NT2/D1 (cell line): ENCODE measurements around the gene SCP2D1.

Source experiments
- DNase-seq: peaks from one replicate; pipeline ENCODE4 v3.0.0-alpha.2; 2011; ENCODE audit warnings: low read depth, low spot score
- H3K27me3 ChIP-seq: 2 replicates; pipeline ENCODE4 v1.6.0; 2011; ENCODE audit warnings: mild to moderate bottlenecking; ENCODE audit not compliant: insufficient read length, insufficient read depth
- H3K36me3 ChIP-seq: 2 replicates; pipeline ENCODE4 v1.6.1; 2011; ENCODE audit warnings: mild to moderate bottlenecking, low read length, mixed read lengths; ENCODE audit not compliant: insufficient read depth, insufficient read length
- H3K4me1 ChIP-seq: 2 replicates; pipeline ENCODE4 v1.5.1; 2011; ENCODE audit not compliant: insufficient read depth, insufficient read length
- H3K4me3 ChIP-seq: 2 replicates; pipeline ENCODE4 v1.5.1; 2011; ENCODE audit warnings: low read depth; ENCODE audit not compliant: insufficient read length
- H3K9ac ChIP-seq: 2 replicates; pipeline ENCODE4 v1.6.0; 2011; ENCODE audit warnings: low read depth; ENCODE audit not compliant: insufficient read length
- H3K9me3 ChIP-seq: 2 replicates; pipeline ENCODE4 v1.5.1; 2011; ENCODE audit warnings: mild to moderate bottlenecking, low read length; ENCODE audit not compliant: insufficient read depth
- SUZ12 ChIP-seq: IDR thresholded peaks from 2 replicates; pipeline ENCODE4 v1.6.1; 2011; ENCODE audit not compliant: insufficient read length, insufficient read depth; ENCODE audit errors: extremely low read depth
- YY1 ChIP-seq: IDR thresholded peaks from 2 replicates; pipeline ENCODE4 v1.6.1; 2011; ENCODE audit not compliant: insufficient read length, insufficient read depth
- ZNF274 ChIP-seq: IDR thresholded peaks from 2 replicates; pipeline ENCODE4 v1.6.1; 2011; ENCODE audit warnings: mild to moderate bottlenecking, low read depth, low read length

SCP2D1 gene

GRCh38 chr20:18811904-18812303 is 1.7 kb upstream of the SCP2D1 start:
- Histone ChIP-seq H3K36me3 (no peaks in the 10 kb centered on the region), H3K27me3 (no peaks in the 10 kb centered on the region), H3K9ac (no peak overlapping the region), H3K4me3 (no peak overlapping the region), H3K9me3 (no peaks in the 10 kb centered on the region), H3K4me1 (no peaks in the 10 kb centered on the region)
- no peak for DNase-seq
- TF ChIP-seq YY1 (no peak), ZNF274 (no peak), SUZ12 (no peak)

- Histone ChIP-seq H3K9me3 (peaks cover 11% of the 10 kb centered on the region; the same call in 1 of the 2 replicates), H3K4me1 (no peaks in the 10 kb centered on the region), H3K27me3 (no peaks in the 10 kb centered on the region), H3K9ac (no peak overlapping the region), H3K36me3 (no peaks in the 10 kb centered on the region), H3K4me3 (no peak overlapping the region)
- DNase-seq, result no peak
- TF ChIP-seq ZNF274 (no peak), YY1 (no peak), SUZ12 (no peak)
Measured at GRCh38 chr20:18815194-18815942, 1.8 kb downstream of the SCP2D1 start.

- no peaks in the 10 kb centered on the region for H3K27me3 ChIP-seq
- H3K4me3 ChIP-seq, result no peak overlapping the region
- peaks cover 11% of the 10 kb centered on the region; the same call in 1 of the 2 replicates for H3K9me3 ChIP-seq
- peaks cover 2% of the 10 kb centered on the region for H3K4me1 ChIP-seq
- no peak for TF ChIP-seq ZNF274
- no peak for TF ChIP-seq YY1
- TF ChIP-seq SUZ12, result no peak
- H3K9ac ChIP-seq, result no peak overlapping the region
- DNase-seq, result no peak
- no peaks in the 10 kb centered on the region for H3K36me3 ChIP-seq
Measured at GRCh38 chr20:18822832-18823231, 9.2 kb downstream of the SCP2D1 start.

GRCh38 chr20:18831830-18832499 is 18.4 kb downstream of the SCP2D1 start:
- Histone ChIP-seq H3K4me1 (no peaks in the 10 kb centered on the region), H3K9me3 (no peaks in the 10 kb centered on the region), H3K27me3 (no peaks in the 10 kb centered on the region), H3K9ac (no peak overlapping the region), H3K36me3 (no peaks in the 10 kb centered on the region), H3K4me3 (no peak overlapping the region)
- TF ChIP-seq YY1 (no peak), SUZ12 (no peak), ZNF274 (no peak)
- DNase-seq, result no peak

DNA sequence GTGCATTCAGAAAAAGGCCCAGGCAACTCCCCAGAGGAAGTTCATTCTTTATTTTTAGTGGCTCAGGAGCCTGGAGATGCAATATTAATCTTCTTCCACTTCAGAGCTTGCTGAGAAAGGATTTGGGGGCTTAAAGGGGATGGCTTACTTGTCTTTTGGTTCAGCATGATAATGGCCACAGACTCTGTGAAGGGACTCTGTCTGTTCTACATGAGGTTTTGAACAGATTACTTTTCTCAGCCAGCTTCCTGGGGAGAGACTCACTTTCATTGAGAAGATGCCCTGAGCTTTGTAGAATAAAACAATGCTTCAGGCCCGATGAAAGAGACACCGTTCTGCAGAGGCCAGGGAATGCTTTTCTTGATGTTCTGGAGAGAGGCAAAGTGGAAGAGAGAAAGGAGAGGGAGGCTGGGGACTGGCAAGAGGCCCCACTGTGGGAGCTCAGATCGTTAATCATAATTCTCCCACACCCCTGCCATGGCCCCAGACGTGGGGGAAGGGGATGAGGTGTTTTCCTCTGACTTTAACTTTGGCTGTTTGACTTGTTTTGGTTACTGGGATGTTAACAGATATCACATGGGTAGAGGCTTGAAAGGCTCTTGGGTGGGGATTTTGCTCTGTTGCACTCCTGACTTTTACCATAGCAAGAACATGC is 19.1 kb downstream of the SCP2D1 start:
- Histone ChIP-seq H3K9me3 (no peaks in the 10 kb centered on the region), H3K27me3 (no peaks in the 10 kb centered on the region), H3K4me3 (no peak overlapping the region), H3K36me3 (no peaks in the 10 kb centered on the region), H3K9ac (no peak overlapping the region), H3K4me1 (no peaks in the 10 kb centered on the region)
- DNase-seq, result peak; percentile 43
- TF ChIP-seq SUZ12 (no peak), YY1 (no peak)

DNA sequence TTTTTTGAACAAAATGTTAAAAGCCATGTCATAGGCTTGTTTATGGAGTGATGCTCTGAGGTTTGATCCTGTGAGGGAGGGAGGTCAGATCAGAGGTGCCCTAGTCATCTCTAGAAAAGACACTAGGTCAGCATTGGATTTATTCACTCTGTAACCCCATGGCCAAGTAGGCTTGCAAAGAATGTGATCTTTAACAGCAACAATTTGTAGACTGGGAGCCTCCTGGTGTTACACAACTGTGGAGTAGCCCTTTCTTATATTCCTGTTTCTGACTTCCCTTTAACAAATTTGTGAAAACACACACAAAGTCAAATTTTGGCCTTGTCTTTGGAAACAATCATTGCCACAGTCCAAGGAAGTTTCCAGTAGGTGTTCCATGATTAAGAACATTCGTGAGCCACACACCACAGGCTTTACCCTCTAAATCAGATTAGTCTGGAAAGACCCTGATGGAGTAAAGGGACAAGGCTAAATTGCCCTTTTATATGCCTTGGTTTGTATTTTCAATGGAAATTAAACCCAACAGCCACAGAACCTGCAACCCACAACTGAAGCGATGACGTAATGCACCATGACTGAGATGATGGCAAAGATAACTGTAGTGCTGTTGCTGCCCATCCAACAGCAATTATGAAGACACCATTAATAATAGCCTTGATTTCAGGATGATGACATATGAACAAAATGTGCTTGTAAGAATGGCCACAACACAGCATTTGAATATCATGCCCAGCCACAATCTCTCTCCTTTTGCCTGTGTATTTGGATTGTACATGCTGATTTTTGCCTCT is 22.1 kb downstream of the SCP2D1 start:
- Histone ChIP-seq H3K9ac (no peak overlapping the region), H3K27me3 (no peaks in the 10 kb centered on the region), H3K4me3 (no peak overlapping the region), H3K4me1 (no peaks in the 10 kb centered on the region), H3K36me3 (no peaks in the 10 kb centered on the region), H3K9me3 (no peaks in the 10 kb centered on the region)
- TF ChIP-seq ZNF274 (no peak), YY1 (no peak), SUZ12 (no peak)
- no peak for DNase-seq

DNA sequence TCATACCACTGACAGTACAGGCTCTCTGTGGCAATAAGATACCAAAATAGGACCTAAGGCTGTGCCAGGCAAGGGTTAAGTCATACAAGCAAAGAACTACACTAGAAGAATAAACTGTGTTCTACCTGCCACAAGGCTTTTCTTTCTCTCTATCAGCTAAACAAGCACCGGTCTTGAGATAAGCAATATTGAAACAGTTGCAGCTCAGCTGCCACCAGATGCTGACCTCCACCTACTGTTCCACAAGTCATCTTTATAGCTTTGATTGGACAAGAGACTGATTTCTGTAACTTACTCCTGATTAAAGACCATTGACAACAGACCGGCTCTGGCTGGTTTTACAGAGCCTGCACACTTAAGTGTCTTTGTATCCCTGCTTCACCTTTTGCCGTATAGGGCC is 24.1 kb downstream of the SCP2D1 start:
- no peak for DNase-seq
- H3K27me3 ChIP-seq, result no peaks in the 10 kb centered on the region
- H3K9ac ChIP-seq, result no peak overlapping the region
- no peaks in the 10 kb centered on the region for H3K4me1 ChIP-seq
- H3K4me3 ChIP-seq, result no peak overlapping the region
- H3K9me3 ChIP-seq, result no peaks in the 10 kb centered on the region
- no peaks in the 10 kb centered on the region for H3K36me3 ChIP-seq
- TF ChIP-seq SUZ12 (no peak), YY1 (no peak), ZNF274 (no peak)
